ENCODE results near the gene GH2.
"Not testable (repeated sequence)": the region's sequence is repeated elsewhere in the genome, so short reads cannot be mapped to it uniquely, and the experiment has no call there.

DNA sequence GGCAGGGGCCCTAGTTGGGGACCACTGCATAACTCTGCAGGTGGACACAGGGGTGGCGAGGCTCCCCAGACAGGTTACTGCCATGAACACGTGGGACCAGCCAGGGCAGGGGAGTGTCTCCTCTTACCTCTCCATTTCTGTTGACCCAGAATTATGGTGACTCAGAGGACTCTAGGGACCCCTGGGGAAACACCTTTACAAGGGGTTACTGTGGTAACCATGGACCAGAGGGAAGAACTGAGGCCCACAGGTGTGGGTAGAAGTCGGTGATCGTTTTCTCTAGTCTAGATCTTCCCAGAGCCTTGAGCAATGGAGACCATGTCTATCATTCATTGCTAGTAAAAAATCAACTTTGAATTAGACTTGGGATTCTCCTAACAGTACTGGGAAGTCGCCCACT is 39.0 kb upstream of the GH2 start:
- TF ChIP-seq SNAI2 (CRISPR knock-in tag; IDR thresholded peaks at IDR 0.05); ZFP3 (CRISPR knock-in tag; IDR thresholded peaks at IDR 0.05); ESRRG (CRISPR knock-in tag; IDR thresholded peaks at IDR 0.05); TOX (CRISPR knock-in tag; IDR thresholded peaks at IDR 0.05; ENCODE audit: borderline replicate concordance); ARNTL (CRISPR knock-in tag; IDR thresholded peaks at IDR 0.05; ENCODE audit: borderline replicate concordance, low read depth); TCF4 (CRISPR knock-in tag; IDR thresholded peaks at IDR 0.05; ENCODE audit: borderline replicate concordance); ZNF565 (CRISPR knock-in tag; conservative IDR thresholded peaks at IDR 0.05; ENCODE audit: low read depth); ZNF70 (CRISPR knock-in tag; IDR thresholded peaks at IDR 0.05): not testable (repeated sequence)
- TF ChIP-seq, protein P1, sequence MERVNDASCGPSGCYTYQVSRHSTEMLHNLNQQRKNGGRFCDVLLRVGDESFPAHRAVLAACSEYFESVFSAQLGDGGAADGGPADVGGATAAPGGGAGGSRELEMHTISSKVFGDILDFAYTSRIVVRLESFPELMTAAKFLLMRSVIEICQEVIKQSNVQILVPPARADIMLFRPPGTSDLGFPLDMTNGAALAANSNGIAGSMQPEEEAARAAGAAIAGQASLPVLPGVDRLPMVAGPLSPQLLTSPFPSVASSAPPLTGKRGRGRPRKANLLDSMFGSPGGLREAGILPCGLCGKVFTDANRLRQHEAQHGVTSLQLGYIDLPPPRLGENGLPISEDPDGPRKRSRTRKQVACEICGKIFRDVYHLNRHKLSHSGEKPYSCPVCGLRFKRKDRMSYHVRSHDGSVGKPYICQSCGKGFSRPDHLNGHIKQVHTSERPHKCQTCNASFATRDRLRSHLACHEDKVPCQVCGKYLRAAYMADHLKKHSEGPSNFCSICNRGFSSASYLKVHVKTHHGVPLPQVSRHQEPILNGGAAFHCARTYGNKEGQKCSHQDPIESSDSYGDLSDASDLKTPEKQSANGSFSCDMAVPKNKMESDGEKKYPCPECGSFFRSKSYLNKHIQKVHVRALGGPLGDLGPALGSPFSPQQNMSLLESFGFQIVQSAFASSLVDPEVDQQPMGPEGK (CRISPR knock-in tag; IDR thresholded peaks at IDR 0.05; ENCODE audit: borderline replicate concordance) = not testable (repeated sequence)
- TF ChIP-seq, protein P2, sequence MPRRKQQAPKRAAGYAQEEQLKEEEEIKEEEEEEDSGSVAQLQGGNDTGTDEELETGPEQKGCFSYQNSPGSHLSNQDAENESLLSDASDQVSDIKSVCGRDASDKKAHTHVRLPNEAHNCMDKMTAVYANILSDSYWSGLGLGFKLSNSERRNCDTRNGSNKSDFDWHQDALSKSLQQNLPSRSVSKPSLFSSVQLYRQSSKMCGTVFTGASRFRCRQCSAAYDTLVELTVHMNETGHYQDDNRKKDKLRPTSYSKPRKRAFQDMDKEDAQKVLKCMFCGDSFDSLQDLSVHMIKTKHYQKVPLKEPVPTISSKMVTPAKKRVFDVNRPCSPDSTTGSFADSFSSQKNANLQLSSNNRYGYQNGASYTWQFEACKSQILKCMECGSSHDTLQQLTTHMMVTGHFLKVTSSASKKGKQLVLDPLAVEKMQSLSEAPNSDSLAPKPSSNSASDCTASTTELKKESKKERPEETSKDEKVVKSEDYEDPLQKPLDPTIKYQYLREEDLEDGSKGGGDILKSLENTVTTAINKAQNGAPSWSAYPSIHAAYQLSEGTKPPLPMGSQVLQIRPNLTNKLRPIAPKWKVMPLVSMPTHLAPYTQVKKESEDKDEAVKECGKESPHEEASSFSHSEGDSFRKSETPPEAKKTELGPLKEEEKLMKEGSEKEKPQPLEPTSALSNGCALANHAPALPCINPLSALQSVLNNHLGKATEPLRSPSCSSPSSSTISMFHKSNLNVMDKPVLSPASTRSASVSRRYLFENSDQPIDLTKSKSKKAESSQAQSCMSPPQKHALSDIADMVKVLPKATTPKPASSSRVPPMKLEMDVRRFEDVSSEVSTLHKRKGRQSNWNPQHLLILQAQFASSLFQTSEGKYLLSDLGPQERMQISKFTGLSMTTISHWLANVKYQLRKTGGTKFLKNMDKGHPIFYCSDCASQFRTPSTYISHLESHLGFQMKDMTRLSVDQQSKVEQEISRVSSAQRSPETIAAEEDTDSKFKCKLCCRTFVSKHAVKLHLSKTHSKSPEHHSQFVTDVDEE (CRISPR knock-in tag; IDR thresholded peaks at IDR 0.05) = not testable (repeated sequence)
- TF ChIP-seq, protein P3, sequence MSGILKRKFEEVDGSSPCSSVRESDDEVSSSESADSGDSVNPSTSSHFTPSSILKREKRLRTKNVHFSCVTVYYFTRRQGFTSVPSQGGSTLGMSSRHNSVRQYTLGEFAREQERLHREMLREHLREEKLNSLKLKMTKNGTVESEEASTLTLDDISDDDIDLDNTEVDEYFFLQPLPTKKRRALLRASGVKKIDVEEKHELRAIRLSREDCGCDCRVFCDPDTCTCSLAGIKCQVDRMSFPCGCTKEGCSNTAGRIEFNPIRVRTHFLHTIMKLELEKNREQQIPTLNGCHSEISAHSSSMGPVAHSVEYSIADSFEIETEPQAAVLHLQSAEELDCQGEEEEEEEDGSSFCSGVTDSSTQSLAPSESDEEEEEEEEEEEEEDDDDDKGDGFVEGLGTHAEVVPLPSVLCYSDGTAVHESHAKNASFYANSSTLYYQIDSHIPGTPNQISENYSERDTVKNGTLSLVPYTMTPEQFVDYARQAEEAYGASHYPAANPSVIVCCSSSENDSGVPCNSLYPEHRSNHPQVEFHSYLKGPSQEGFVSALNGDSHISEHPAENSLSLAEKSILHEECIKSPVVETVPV (CRISPR knock-in tag; IDR thresholded peaks at IDR 0.05) = not testable (repeated sequence)
- TF ChIP-seq, protein P4, sequence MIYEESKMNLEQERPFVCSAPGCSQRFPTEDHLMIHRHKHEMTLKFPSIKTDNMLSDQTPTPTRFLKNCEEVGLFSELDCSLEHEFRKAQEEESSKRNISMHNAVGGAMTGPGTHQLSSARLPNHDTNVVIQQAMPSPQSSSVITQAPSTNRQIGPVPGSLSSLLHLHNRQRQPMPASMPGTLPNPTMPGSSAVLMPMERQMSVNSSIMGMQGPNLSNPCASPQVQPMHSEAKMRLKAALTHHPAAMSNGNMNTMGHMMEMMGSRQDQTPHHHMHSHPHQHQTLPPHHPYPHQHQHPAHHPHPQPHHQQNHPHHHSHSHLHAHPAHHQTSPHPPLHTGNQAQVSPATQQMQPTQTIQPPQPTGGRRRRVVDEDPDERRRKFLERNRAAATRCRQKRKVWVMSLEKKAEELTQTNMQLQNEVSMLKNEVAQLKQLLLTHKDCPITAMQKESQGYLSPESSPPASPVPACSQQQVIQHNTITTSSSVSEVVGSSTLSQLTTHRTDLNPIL (CRISPR knock-in tag; IDR thresholded peaks at IDR 0.05; ENCODE audit: low read depth) = not testable (repeated sequence)
